ENCODE results near the gene PEAR1.
A peak's percentile ranks its signal among the peaks of the same experiment; 100 is the strongest.

PEAR1 gene

DNA sequence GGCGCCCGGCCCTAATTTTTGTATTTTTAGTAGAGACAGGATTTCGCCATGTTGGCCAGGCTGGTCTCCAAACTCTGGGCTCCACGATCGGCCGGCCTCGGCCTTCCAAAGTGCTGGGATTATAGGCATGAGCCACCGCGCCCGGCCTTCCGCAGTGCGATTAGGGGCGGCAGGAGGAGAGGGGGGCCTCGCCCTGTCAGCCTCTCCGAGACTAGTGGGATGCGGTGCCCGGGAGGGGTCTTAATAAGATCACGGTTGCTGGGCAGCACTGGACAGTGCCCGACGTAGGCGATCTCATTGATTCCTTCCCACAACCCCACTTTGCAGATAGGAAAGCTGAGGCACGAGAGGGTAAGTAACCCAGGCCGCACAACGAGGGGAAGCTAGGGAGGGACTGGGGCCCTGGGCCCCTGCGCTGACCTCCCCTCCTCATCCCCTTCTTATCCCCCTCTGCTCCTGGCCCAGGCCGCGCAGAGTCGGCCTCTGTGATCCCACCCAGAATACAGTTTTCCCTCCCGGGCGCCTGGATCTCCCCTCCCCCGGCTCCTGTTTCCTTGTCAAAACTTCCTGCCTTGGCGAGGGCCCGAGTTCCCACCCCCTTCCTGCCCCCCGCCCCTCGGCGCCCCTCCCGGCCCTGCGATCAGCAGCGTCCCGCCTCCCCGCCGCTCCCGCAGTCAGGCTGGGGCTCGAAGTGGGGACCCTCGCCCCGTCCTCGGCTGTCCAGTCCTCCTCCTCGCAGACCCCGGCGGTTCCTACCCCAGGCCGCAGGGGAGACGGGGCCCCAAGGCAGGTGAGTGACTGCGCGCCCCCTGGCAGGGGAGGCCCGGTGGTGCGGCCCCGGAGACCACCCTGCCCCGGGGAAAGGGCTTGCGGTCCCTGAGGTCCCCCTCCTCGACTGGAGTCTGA lies at the start of gene PEAR1:
TSS of gene PEAR1 (plus strand) at position 671 of the 906 bp plus-strand sequence. CDS start 10,209 bp downstream, outside the sequence.
- DNase-seq (ENCODE audit: low read depth), result no peak
- H3K4me3 ChIP-seq (ENCODE audit: low read depth, low read length), result peak within 1 kb of the TSS; percentile 62
- TF ChIP-seq CTCF (conservative IDR thresholded peaks at IDR 0.05; ENCODE audit: low read depth, low read length), result no peak

GRCh38 chr1:156844102-156844501 lies 49.4 kb upstream of the PEAR1 start:
- H3K4me3 ChIP-seq (ENCODE audit: low read depth, low read length), result no peak overlapping the region
- no peak for DNase-seq (ENCODE audit: low read depth)
- TF ChIP-seq CTCF (conservative IDR thresholded peaks at IDR 0.05; ENCODE audit: low read depth, low read length), result no peak

- no peak overlapping the region for H3K4me3 ChIP-seq (ENCODE audit: low read depth, low read length)
- DNase-seq (ENCODE audit: low read depth), result no peak
- TF ChIP-seq CTCF (conservative IDR thresholded peaks at IDR 0.05; ENCODE audit: low read depth, low read length), result no peak
Observed at GRCh38 chr1:156844638-156845037, 48.9 kb upstream of the PEAR1 start.

GRCh38 chr1:156845055-156845952 lies 48.2 kb upstream of the PEAR1 start:
- H3K4me3 ChIP-seq (ENCODE audit: low read depth, low read length), result no peak overlapping the region
- DNase-seq (ENCODE audit: low read depth), result no peak
- peak; percentile 20 for TF ChIP-seq CTCF (conservative IDR thresholded peaks at IDR 0.05; ENCODE audit: low read depth, low read length)

DNA sequence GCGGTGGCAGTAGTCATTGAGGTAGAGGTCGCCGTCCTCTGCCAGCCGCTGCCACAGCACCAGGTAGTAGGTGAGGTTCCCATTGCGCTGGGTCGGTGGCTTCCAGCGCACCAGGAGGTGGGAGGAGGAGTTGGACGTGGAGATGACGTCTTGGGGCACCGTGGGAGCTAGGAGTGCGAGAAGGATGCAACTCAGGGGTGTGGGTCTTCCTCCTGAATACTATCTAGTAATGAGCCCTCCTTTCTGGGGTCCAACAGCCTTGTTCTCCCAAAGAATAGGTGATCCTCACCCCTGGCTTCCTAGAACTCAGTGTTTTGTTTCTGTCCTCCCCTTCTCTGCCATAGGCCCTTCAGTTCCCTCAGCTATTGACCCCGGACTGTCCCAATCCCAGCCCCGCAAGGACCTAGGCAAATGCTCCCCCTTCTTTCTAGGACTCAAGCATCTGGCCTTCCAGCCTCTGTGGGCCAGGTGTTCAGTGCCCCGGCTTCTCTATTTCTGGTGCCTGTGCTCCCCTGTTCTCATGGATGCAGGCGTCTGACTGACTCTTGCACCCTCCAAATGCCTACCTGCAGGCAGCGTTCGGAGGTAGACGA lies 47.5 kb upstream of the PEAR1 start:
- no peak for TF ChIP-seq CTCF (conservative IDR thresholded peaks at IDR 0.05; ENCODE audit: low read depth, low read length)
- no peak for DNase-seq (ENCODE audit: low read depth)
- no peak overlapping the region for H3K4me3 ChIP-seq (ENCODE audit: low read depth, low read length)

DNA sequence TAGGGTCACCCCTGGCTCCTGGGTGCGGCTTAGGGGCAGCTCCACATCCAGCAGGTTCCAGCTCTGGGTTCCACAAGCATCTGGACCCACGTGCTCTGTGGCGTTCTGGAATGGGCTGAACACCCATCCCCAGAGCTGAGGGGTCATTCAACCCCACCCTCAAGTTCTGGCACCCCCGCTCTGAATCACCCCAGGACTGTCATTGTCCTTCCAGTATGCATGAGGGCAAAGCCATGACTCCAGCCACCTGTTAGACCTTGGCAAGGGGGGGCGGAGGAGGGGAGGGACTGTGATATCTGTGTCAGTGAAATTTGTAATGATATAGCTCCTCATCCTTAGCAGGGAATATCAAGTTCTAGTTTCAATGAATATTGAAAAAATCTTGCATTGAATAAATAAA lies 46.9 kb upstream of the PEAR1 start:
- DNase-seq (ENCODE audit: low read depth), result no peak
- no peak overlapping the region for H3K4me3 ChIP-seq (ENCODE audit: low read depth, low read length)
- no peak for TF ChIP-seq CTCF (conservative IDR thresholded peaks at IDR 0.05; ENCODE audit: low read depth, low read length)
